AG04449 (cell line): ENCODE data around the gene NACAD.

ENCODE experiments used
- CTCF ChIA-PET: fragments of 350-600 bp; formaldehyde crosslinking; extraction: SDS; loops from one replicate; lab custom pipeline; 2021; ENCODE audit warnings: antibody characterized with exemption; lab: Yijun Ruan, JAX
- POLR2A ChIA-PET: fragments of 400-600, 350-600 bp; formaldehyde crosslinking; extraction: SDS; loops from one replicate; lab custom pipeline; 2020; ENCODE audit warnings: antibody characterized with exemption, inconsistent platforms; lab: Yijun Ruan, JAX
- DNase-seq: peaks from one replicate; pipeline ENCODE4 v3.0.0-alpha.2; 2010; ENCODE audit warnings: low read depth, low spot score
- H3K4me3 ChIP-seq: 2 replicates; pipeline ENCODE4 v1.5.1; 2011; ENCODE audit warnings: low read depth, mild to moderate bottlenecking, control low read depth, low read length
- CTCF ChIP-seq: IDR thresholded peaks from one replicate; pipeline ENCODE4 v1.5.1; 2011; ENCODE audit warnings: mild to moderate bottlenecking, moderate library complexity, low read length, control low read depth, inconsistent platforms; ENCODE audit not compliant: insufficient read depth; ENCODE audit errors: missing control alignments

The NACAD gene

GRCh38 chr7:45050198-45050597, 38.6 kb downstream of the NACAD start:
- ChIA-PET CTCF (no interaction called here), POLR2A (interaction anchor here (0.9 kb wide), 1 partner anchor 39 kb away, joined by 3 read pairs; the partner anchor contains the start of gene NACAD)
- no peak for DNase-seq
- no peak overlapping the region for H3K4me3 ChIP-seq
- TF ChIP-seq CTCF, result no peak

DNA sequence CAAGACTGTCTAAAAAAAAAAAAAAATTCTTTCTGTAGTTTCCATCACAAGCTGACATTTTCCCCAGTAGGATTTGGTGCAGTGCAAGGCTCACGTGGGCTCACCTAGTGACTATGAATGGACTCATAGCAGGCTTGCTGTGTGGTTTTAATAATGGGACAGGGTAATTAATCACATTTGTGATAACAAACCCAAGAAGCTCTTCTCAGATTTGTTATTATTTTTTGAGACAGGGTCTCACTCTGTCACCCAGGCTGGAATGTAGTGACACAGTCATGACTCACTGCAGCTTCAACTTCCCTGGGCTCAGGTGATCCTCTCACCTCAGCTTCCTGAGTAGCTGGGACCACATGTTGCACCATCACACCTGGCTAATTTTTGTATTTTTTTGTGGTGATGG, 40.0 kb downstream of the NACAD start:
- DNase-seq, result no peak
- no peak for TF ChIP-seq CTCF
- ChIA-PET CTCF (interaction anchor here (1.1 to 1.4 kb wide), 2 partner anchors 22 to 30 kb away, joined by 3 to 4 read pairs; no protein-coding TSS in a partner anchor), POLR2A (no interaction called here)
- H3K4me3 ChIP-seq, result no peak overlapping the region

DNA sequence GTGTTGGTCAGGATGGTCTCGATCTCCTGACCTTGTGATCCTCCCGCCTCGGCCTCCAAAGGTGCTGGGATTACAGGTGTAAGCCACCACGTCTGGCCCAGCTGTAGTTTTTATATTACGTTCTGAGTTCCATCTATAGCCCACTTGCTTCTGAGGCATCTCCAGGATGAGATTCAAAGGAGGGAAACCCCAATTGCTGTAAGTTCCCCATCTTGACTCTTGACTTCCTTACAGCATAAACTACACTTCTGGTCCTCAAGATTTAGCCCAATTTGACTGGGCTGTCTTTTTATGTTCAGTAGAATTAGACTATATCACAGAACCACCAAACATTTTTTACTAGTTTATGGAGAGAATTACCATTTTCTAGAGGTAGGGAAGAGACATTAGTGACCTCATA, 44.4 kb downstream of the NACAD start:
- POLR2A ChIA-PET, result no interaction called here

GRCh38 chr7:45039106-45039505, 49.7 kb downstream of the NACAD start:
- no peak overlapping the region for H3K4me3 ChIP-seq
- ChIA-PET CTCF (interaction anchor here (0.8 kb wide), 1 partner anchor 9 kb away, joined by 3 read pairs; no protein-coding TSS in a partner anchor), POLR2A (no interaction called here)
- TF ChIP-seq CTCF, result no peak
- DNase-seq, result no peak

More for the DNA sequence above, 44.4 kb downstream of the NACAD start:
- TF ChIP-seq CTCF, result no peak
- DNase-seq, result no peak
- CTCF ChIA-PET, result no interaction called here
- H3K4me3 ChIP-seq, result no peak overlapping the region

GRCh38 chr7:45037876-45038275, 50.9 kb downstream of the NACAD start:
- ChIA-PET POLR2A (no interaction called here), CTCF (no interaction called here)
- no peak overlapping the region for H3K4me3 ChIP-seq
- DNase-seq, result no peak
- TF ChIP-seq CTCF, result no peak

- DNase-seq, result no peak
- ChIA-PET POLR2A (no interaction called here), CTCF (interaction anchor here (1.4 kb wide), 1 partner anchor 34 kb away, joined by 4 read pairs; no protein-coding TSS in a partner anchor)
Observed at GRCh38 chr7:45036796-45037195, 52.0 kb downstream of the NACAD start.

More at GRCh38 chr7:45036796-45037195, 52.0 kb downstream of the NACAD start:
- no peak for TF ChIP-seq CTCF
- no peak overlapping the region for H3K4me3 ChIP-seq
